CD4-positive, CD25-positive, alpha-beta regulatory T cell (primary cell): ENCODE results near the gene LHFPL4. TPM values are rescaled to one million over a fixed set of nuclear protein-coding genes. Genes with fewer than 3 reads are reported as not detected.
A peak's percentile ranks its signal among the peaks of the same experiment; 100 is the strongest.

Experiments
- ATAC-seq, 2 donors: fragments of 150-1000 bp; cut with Tn5 transposase; one replicate each; pipeline ENCODE4 v1.10.0; 2021; ENCODE audit warnings: low read depth in 2 of 2, moderate number of reproducible peaks in 2 of 2, moderate library complexity in 1 of 2
- DNase-seq, 3 donors: peaks; one replicate each; pipeline versions ENCODE4 v3.0.0 to v3.0.0-alpha.2; 2012 to 2022; ENCODE audit warnings: mixed read lengths in 1 of 3
- H3K27ac ChIP-seq: one replicate; pipeline ENCODE4 v1.7.0; 2013; ENCODE audit warnings: mild to moderate bottlenecking, low read length; ENCODE audit not compliant: insufficient read depth, poor library complexity, severe bottlenecking
- H3K27me3 ChIP-seq: one replicate; pipeline ENCODE4 v1.7.0; 2013; ENCODE audit warnings: low read length; ENCODE audit not compliant: control insufficient read depth, insufficient read depth
- H3K36me3 ChIP-seq: one replicate; pipeline ENCODE4 v1.7.0; 2013; ENCODE audit warnings: mild to moderate bottlenecking, low read length, moderate library complexity; ENCODE audit not compliant: control insufficient read depth, insufficient read depth
- H3K4me1 ChIP-seq: 2 replicates; pipeline ENCODE4 v1.7.0; 2013; ENCODE audit warnings: mild to moderate bottlenecking, low read length; ENCODE audit not compliant: insufficient read depth, control insufficient read depth, poor library complexity, severe bottlenecking
- H3K4me3 ChIP-seq: one replicate; pipeline ENCODE4 v1.7.0; 2013; ENCODE audit warnings: low read depth, mild to moderate bottlenecking, low read length, moderate library complexity
- H3K9me3 ChIP-seq, 2 experiments: 1 replicate in 1 of 2; 2 replicates in 1 of 2; pipeline ENCODE4 v1.7.0; 2013; ENCODE audit warnings: low read length in 2 of 2, mild to moderate bottlenecking in 1 of 2, moderate library complexity in 1 of 2; ENCODE audit not compliant: control insufficient read depth in 2 of 2
- H3K27ac Mint-ChIP-seq, 3 donors: one replicate each; pipeline ENCODE4 v1.8.0; 2020 to 2022; ENCODE audit warnings: mild to moderate bottlenecking in 3 of 3, mixed read lengths in 3 of 3, moderate library complexity in 2 of 3
- H3K27me3 Mint-ChIP-seq: one replicate; pipeline ENCODE4 v1.8.0; 2022; ENCODE audit warnings: mild to moderate bottlenecking, mixed read lengths
- H3K36me3 Mint-ChIP-seq: one replicate; pipeline ENCODE4 v1.8.0; 2020; ENCODE audit warnings: mixed read lengths
- H3K4me1 Mint-ChIP-seq, 4 donors: one replicate each; pipeline ENCODE4 v1.8.0; 2020 to 2022; ENCODE audit warnings: mixed read lengths in 4 of 4, mild to moderate bottlenecking in 1 of 4
- H3K4me3 Mint-ChIP-seq, 4 donors: one replicate each; pipeline ENCODE4 v1.8.0; 2020 to 2022; ENCODE audit warnings: mild to moderate bottlenecking in 4 of 4, mixed read lengths in 4 of 4, moderate library complexity in 3 of 4
- H3K9me3 Mint-ChIP-seq, 7 donors: one replicate each; pipeline ENCODE4 v1.8.0; 2020 to 2022; ENCODE audit warnings: mixed read lengths in 7 of 7, mild to moderate bottlenecking in 3 of 7, moderate library complexity in 2 of 7
- polyA plus RNA-seq, 4 donors: library from polyadenylated mRNA; unstranded; fragments of 300-500 nt; fragmentation: Illumina TruSeq; gene quantifications; one replicate each; pipeline ENCODE4 v1.2.3, GENCODE V29; 2021
- total RNA-seq: library from RNA; stranded (reverse); gene quantifications from one replicate; pipeline ENCODE4 v1.2.3, GENCODE V29; 2022

The LHFPL4 gene
- total and polyA plus RNA-seq, 5 donors from 2014 or later, result 0.03 to 0.18 (median 0.13) TPM; not detected in 2

- ATAC-seq, result peak in 1 of 2 donors; percentile 52
- Histone ChIP-seq H3K36me3 (no peaks in the 10 kb centered on the region), H3K27me3 (peaks cover 7% of the 10 kb centered on the region), H3K9me3 (no peaks in the 10 kb centered on the region), H3K4me1 (peaks cover 12% of the 10 kb centered on the region), H3K27ac (no peak overlapping the region), H3K4me3 (no peak overlapping the region)
- Mint-ChIP-seq H3K27ac (peak overlapping the region in 1 of 3 donors; percentile 32), H3K4me1 (peaks cover 0 to 9% (median 1%) of the 10 kb centered on the region in 4 donors), H3K9me3 (no peaks in the 10 kb centered on the region), H3K36me3 (no peaks in the 10 kb centered on the region), H3K4me3 (no peak overlapping the region), H3K27me3 (peaks cover 35% of the 10 kb centered on the region)
- peak; percentile 28 to 82 (median 63) for DNase-seq
Measured at GRCh38 chr3:9503283-9503682, 50.3 kb downstream of the LHFPL4 start.

GRCh38 chr3:9501226-9501625 is 52.4 kb downstream of the LHFPL4 start:
- no peak overlapping the region for H3K27ac Mint-ChIP-seq
- ATAC-seq (no peak), DNase-seq (no peak)
- Histone ChIP-seq H3K36me3 (no peaks in the 10 kb centered on the region), H3K27me3 (peaks cover 7% of the 10 kb centered on the region), H3K27ac (no peak overlapping the region), H3K9me3 (no peaks in the 10 kb centered on the region), H3K4me3 (no peak overlapping the region), H3K4me1 (peaks cover 12% of the 10 kb centered on the region)
- peaks cover 0 to 9% (median 1%) of the 10 kb centered on the region in 4 donors for H3K4me1 Mint-ChIP-seq
- no peak overlapping the region for H3K4me3 Mint-ChIP-seq
- H3K36me3 Mint-ChIP-seq, result peaks cover 4% of the 10 kb centered on the region
- peaks cover 31% of the 10 kb centered on the region for H3K27me3 Mint-ChIP-seq
- no peaks in the 10 kb centered on the region for H3K9me3 Mint-ChIP-seq

- Histone ChIP-seq H3K4me1 (peaks cover 12% of the 10 kb centered on the region), H3K27ac (no peak overlapping the region), H3K9me3 (no peaks in the 10 kb centered on the region), H3K36me3 (no peaks in the 10 kb centered on the region), H3K4me3 (no peak overlapping the region), H3K27me3 (peaks cover 7% of the 10 kb centered on the region)
- Mint-ChIP-seq H3K4me1 (peaks cover 0 to 9% (median 1%) of the 10 kb centered on the region in 4 donors), H3K9me3 (no peaks in the 10 kb centered on the region), H3K36me3 (peaks cover 6% of the 10 kb centered on the region), H3K27me3 (peaks cover 26% of the 10 kb centered on the region), H3K27ac (no peak overlapping the region), H3K4me3 (no peak overlapping the region)
- ATAC-seq (peak in 1 of 2 donors; percentile 68), DNase-seq (peak; percentile 27 to 67 (median 44))
Measured at GRCh38 chr3:9500108-9501050, 53.2 kb downstream of the LHFPL4 start.

- Histone ChIP-seq H3K9me3 (no peaks in the 10 kb centered on the region), H3K27ac (no peak overlapping the region), H3K27me3 (peaks cover 7% of the 10 kb centered on the region), H3K4me1 (peaks cover 12% of the 10 kb centered on the region), H3K36me3 (no peaks in the 10 kb centered on the region), H3K4me3 (no peak overlapping the region)
- DNase-seq, result no peak
- H3K27me3 Mint-ChIP-seq, result peaks cover 26% of the 10 kb centered on the region
- peaks cover 0 to 9% (median 1%) of the 10 kb centered on the region in 4 donors for H3K4me1 Mint-ChIP-seq
- no peak overlapping the region for H3K27ac Mint-ChIP-seq
- peaks cover 14% of the 10 kb centered on the region for H3K36me3 Mint-ChIP-seq
- H3K4me3 Mint-ChIP-seq, result no peak overlapping the region
- no peaks in the 10 kb centered on the region for H3K9me3 Mint-ChIP-seq
- no peak for ATAC-seq
Measured at GRCh38 chr3:9499455-9500107, 54.0 kb downstream of the LHFPL4 start.

GRCh38 chr3:9498781-9499180 is 54.8 kb downstream of the LHFPL4 start:
- H3K27me3 Mint-ChIP-seq, result peaks cover 22% of the 10 kb centered on the region
- ATAC-seq (no peak), DNase-seq (no peak)
- H3K4me1 Mint-ChIP-seq, result peaks cover 0 to 9% (median 1%) of the 10 kb centered on the region in 4 donors
- Histone ChIP-seq H3K27ac (no peak overlapping the region), H3K36me3 (no peaks in the 10 kb centered on the region), H3K9me3 (no peaks in the 10 kb centered on the region), H3K4me1 (peaks cover 12% of the 10 kb centered on the region), H3K4me3 (no peak overlapping the region), H3K27me3 (peaks cover 7% of the 10 kb centered on the region)
- H3K9me3 Mint-ChIP-seq, result no peaks in the 10 kb centered on the region
- no peak overlapping the region for H3K4me3 Mint-ChIP-seq
- H3K36me3 Mint-ChIP-seq, result peaks cover 17% of the 10 kb centered on the region
- no peak overlapping the region for H3K27ac Mint-ChIP-seq

- Mint-ChIP-seq H3K4me3 (no peak overlapping the region), H3K36me3 (peaks cover 22% of the 10 kb centered on the region), H3K27ac (no peak overlapping the region), H3K4me1 (peaks cover 0 to 9% (median 1%) of the 10 kb centered on the region in 4 donors), H3K27me3 (peaks cover 22% of the 10 kb centered on the region), H3K9me3 (no peaks in the 10 kb centered on the region)
- Histone ChIP-seq H3K27ac (no peak overlapping the region), H3K27me3 (peaks cover 7% of the 10 kb centered on the region), H3K4me1 (peaks cover 12% of the 10 kb centered on the region), H3K9me3 (no peaks in the 10 kb centered on the region), H3K36me3 (no peaks in the 10 kb centered on the region), H3K4me3 (no peak overlapping the region)
- no peak for DNase-seq
- ATAC-seq, result no peak
Measured at GRCh38 chr3:9497821-9498565, 55.6 kb downstream of the LHFPL4 start.

- no peak for DNase-seq
- Histone ChIP-seq H3K4me1 (peaks cover 12% of the 10 kb centered on the region), H3K9me3 (no peaks in the 10 kb centered on the region), H3K27me3 (peaks cover 6% of the 10 kb centered on the region), H3K27ac (no peak overlapping the region), H3K4me3 (no peak overlapping the region), H3K36me3 (no peaks in the 10 kb centered on the region)
- no peak for ATAC-seq
- Mint-ChIP-seq H3K4me1 (peaks cover 0 to 9% (median 1%) of the 10 kb centered on the region in 4 donors), H3K9me3 (no peaks in the 10 kb centered on the region), H3K27ac (no peak overlapping the region), H3K27me3 (peaks cover 17% of the 10 kb centered on the region), H3K36me3 (peaks cover 22% of the 10 kb centered on the region), H3K4me3 (no peak overlapping the region)
Measured at GRCh38 chr3:9496893-9497292, 56.7 kb downstream of the LHFPL4 start.
